GM12872 (cell line): ENCODE data around the gene NOS1.

Experiments
- CTCF ChIP-seq: IDR thresholded peaks from 3 replicates; pipeline ENCODE4 v1.5.1; 2011; ENCODE audit warnings: low read depth, mild to moderate bottlenecking, low read length, moderate library complexity; ENCODE audit not compliant: insufficient read depth

Gene NOS1

GRCh38 chr12:117328556-117329100, 32.8 kb downstream of the NOS1 start:
- TF ChIP-seq CTCF, result no peak

GRCh38 chr12:117322428-117322827, 39.0 kb downstream of the NOS1 start:
- no peak for TF ChIP-seq CTCF

GRCh38 chr12:117321572-117321971, 39.9 kb downstream of the NOS1 start:
- TF ChIP-seq CTCF, result no peak

GRCh38 chr12:117318591-117318990, 42.8 kb downstream of the NOS1 start:
- no peak for TF ChIP-seq CTCF

- no peak for TF ChIP-seq CTCF
These were observed 45.1 kb downstream of the NOS1 start for GRCh38 chr12:117316336-117316735.

GRCh38 chr12:117313926-117314325, 47.5 kb downstream of the NOS1 start:
- TF ChIP-seq CTCF, result no peak

- no peak for TF ChIP-seq CTCF
These were observed 48.7 kb downstream of the NOS1 start for GRCh38 chr12:117312770-117313169.

- no peak for TF ChIP-seq CTCF
These were observed 52.0 kb downstream of the NOS1 start for GRCh38 chr12:117309276-117309925.
